NCI-H2171 (cell line): ENCODE measurements around the gene C3.

Experiments
- DNase-seq: peaks from one replicate; lab custom pipeline; 2025; lab: John Stamatoyannopoulos, UW

Gene C3

GRCh38 chr19:6730941-6731670, 10.7 kb upstream of the C3 start:
- DNase-seq = no peak

DNA sequence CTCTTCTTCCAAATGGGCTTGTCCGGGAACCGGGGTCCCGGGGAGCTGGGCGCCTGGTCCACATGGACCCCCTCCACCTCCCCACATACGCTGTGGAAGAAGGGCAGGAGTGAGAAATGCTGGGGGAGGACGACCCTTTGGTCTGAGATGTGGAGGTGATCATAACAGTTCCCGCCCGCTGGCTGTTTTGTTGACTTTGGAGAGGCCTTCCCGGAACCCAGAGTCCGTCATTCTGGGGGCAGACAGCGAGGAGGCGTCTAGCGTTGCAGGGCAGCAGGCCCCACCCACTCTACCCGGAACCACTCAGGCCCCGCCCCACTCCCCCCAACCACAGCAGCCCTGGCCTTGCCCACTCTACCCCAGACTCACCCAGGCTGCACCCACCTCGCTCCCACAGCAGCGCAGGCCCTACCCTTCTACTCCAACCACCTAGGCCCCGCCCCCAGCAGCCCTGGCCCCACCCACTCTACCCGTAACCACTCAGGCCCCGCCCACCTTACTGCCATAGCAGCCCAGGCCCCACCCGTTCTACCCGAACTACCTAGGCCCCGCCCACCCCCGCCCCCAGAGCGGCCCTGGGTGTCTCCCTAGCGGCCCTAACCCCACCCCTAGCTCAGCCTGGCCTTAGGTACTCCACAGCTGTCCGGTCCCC, 9.8 kb upstream of the C3 start:
- DNase-seq = no peak

- DNase-seq = no peak
Observed at GRCh38 chr19:6729573-6730152, 9.2 kb upstream of the C3 start.

- DNase-seq = no peak
Observed at GRCh38 chr19:6728346-6728745, 7.9 kb upstream of the C3 start.

DNA sequence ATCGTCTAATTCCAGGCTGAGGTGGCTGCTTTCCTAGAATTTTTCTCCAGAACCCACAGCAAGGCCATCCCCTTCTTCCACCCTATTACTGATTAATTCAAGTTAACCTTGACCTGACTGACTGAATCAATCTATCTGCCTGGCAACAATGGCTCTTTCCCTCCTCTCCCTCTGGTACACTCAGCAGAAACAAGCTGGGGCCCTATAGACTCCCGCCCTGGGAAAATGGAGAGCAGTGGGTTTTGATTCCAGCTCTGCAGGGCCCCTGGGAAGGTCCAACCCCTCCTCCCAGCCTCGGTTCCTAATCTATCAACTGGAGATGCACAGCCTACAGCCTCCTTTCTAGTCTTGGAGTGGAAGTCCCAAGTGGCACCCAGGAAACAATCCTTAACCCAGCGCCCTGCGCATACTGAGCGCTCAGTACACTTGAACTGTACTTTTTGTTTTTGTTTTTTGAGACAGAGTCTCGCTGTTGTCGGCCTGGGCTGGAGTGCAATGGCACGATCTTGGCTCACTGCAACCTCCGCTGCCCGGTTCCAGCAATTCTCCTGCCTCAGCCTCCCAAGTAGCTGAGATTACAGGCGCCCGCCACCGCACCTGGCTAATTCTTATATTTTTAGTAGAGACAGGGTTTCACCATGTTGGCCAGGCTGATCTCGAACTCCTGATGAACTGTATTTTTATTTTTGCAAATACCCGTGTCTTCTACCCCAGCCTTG, 5.2 kb upstream of the C3 start:
- DNase-seq = no peak

- no peak for DNase-seq
Observed at GRCh38 chr19:6724631-6725492, 4.4 kb upstream of the C3 start.

DNA sequence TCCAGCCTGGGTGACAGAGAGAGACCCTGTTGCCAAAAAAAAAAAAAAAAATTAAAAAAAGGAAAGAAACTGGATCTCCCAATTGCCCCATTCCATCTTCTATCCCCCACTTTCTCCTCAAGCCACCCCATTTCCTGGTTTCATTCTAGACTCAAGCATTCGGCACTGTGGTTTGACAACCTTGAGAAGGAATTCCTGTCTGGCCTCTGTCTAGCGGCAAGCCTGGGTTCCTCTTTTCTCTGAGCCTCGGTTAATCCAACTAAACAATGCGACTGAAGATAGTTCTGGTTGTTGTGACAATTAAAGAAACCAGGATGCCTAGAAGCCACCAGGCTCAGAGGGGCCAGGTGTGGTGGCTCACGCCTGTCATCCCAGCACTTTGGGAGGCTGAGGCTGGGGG, 3.3 kb upstream of the C3 start:
- DNase-seq = no peak

DNA sequence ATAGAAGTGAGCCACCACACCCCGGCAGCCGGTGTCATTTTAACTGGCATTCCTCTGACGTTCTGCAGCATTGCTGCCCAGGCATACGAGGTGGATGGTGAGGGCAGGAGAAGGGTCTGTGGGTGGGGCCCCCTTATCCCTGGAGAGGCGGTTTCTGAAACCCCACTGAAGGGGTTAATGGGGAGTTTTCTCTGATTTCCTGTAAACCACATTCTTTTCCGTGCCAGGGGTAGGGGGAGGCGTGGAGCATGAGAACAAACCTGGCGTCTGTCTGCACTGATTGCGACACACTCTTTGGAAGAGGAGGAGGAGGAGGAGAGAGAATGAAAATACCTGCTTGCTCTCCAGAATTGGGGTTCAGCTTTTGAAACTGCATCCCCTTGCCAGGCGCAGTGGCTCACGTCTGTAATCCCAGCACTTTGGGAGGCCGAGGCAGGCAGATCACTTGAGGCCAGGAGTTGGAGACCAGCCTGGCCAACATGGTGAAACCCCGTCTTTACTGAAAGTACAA, 2.7 kb upstream of the C3 start:
- DNase-seq = no peak

DNA sequence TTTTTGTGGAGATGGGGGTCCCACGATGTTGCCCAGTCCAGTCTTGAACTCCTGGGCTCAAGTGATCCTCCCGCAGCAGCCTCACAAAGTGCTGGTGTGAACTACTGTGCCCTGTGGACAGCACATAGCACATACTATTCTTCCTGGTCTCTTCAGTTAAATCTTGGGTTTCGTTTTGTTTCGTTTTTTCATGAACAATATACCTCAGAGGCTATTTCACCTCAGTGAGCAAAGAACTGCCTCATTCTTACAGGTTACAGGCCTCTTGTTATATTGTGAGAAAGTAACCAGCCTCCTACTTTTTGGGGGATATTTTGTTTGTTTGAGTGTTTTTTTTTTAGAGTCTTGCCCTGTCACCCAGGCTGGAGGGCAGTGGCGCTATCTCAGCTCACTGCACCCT, 1.3 kb upstream of the C3 start:
- DNase-seq = no peak

DNA sequence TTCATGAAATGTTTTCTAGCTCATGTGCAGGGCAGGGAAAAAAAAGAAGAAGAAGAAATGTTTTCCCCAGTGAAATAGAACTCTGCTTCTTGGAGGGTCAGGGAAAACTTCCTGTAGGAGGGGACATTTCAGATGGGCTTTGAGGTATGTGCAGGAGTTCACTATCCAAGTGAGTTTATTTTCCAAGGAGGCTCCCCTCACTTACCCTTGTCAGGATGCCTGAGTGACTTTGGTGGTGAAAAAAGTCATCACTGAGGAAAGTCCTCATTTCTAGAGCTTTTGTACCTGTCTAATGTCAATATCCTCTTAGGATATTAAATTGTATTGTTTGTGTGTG, 656 bp upstream of the C3 start:
- no peak for DNase-seq

DNA sequence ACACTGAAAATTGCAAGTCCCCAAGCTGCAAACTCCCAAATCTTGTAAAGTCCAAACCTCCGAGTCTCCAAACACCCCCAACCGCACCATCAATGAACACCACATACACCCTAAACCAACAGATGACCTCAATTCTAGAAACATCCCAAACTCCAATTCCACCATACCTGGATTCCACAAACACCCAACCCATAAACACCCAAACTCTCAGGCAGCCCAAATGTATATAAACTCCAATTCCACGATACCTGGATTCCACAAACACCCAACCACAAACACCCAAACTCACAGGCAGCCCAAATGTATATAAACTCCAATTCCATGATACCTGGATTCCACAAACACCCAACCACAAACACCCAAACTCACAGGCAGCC, 470 bp downstream of the C3 start:
- DNase-seq = no peak

DNA sequence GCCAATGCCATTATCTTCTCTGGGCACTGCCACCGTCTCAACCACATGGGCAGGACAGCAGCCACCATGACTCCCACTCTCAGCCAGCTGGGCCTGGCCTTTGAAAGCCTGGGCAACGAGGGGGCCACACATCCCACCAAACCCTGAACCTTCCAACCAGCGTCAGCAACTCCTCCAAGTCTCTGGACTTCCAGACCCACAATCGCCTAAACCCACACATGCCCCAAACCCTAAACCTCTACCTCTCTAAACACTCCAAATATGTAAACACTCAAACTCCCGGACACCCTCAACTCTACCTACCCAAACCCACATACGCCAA, 949 bp downstream of the C3 start:
- DNase-seq = no peak

DNA sequence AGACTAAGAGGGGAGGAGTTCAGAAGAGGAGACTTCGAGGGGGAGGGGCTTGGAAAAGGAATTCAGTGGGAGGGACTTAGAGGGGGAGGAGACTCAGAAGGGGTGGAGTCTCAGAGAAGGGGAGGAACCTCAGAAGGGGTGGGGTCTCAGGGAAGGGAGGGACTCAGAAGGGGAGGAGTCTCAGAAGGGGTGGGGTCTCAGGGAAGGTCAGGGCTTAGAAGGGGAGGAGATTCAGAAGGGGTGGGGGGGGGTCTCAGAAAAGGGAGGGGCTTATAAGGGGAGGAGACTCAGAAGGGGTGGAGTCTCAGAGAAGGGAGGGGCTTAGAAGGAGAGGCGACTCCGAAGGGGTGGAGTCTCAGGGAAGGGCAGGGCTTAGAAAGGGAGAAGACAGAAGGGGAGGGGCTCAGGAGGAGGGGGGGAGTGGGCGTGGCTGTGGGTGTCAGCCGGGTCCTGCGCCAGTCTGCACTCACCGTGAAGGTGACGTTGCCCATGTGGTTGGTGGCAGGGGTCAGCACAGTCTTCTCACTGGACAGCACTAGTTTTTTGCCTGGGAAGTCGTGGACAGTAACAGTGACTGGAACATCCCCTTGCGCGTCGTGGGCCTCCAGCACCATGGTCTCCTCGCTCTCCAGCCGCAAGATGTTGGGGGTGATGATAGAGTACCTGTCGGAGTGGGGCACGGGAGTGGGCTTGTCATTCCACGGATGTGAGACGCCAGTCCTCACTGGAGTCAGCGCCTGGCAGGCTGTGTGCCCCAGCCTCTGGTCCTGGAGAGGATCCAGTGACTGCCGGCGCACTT, 1.5 kb downstream of the C3 start:
- no peak for DNase-seq

DNA sequence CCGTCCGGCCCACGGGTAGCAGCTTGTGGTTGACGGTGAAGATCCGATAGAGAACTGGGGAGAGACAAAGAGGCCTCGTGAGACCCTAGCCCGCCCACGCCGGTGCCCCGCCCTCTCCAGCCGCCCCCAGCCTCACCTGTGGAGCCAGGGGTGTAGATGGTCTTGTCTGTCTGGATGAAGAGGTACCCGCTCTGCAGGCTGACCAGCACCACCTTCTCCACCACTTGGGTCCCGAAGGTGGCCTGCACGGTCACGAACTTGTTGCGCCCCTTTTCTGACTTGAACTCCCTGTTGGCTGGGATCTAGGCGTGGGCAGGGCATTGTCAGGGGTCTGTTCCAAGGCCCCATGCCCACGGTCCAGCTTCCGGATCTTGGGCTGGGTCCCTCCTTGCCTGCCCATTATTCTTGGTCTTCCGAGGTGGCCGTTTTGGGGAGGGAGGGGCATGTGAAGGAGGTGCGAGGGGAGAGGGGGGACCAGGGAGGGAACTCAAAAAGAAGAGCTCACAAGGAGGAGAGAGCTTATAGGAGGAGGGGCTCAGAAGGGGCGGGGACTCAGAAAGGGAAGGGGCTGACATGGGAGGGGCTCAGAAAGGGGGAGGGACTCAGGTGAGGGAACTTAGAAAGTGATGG, 2.2 kb downstream of the C3 start:
- DNase-seq = no peak

- no peak for DNase-seq
Observed at GRCh38 chr19:6717441-6717971, 2.9 kb downstream of the C3 start.

GRCh38 chr19:6717036-6717435, 3.4 kb downstream of the C3 start:
- no peak for DNase-seq

DNA sequence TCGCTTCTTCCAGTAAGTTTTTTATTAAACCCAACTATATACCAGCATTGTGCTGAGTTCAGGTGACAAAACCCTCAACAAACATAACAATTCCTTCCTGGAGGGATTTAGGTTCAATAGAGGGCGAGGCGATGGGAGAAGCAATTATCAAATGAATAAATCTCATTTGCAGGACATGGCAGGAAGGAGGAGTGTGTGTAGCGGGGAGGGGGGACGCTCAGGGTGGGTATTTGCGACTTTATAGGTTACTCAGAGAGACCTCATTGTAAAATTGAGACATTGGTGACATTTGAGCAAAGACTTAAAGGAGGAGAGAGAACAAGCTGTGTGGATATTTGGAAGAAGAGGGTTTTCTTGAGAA, 3.9 kb downstream of the C3 start:
- DNase-seq = no peak

GRCh38 chr19:6714749-6715555, 5.5 kb downstream of the C3 start:
- DNase-seq = no peak

- no peak for DNase-seq
Observed at GRCh38 chr19:6713773-6714692, 6.4 kb downstream of the C3 start.
